Gastroesophageal sphincter (tissue), 4 donors: Measurements from ENCODE around the gene CTDSP1. TPM values are rescaled to one million over a fixed set of nuclear protein-coding genes. Genes with fewer than 3 reads are reported as not detected.
A peak's percentile ranks its signal among the peaks of the same experiment; 100 is the strongest.

Experiments
- ATAC-seq: fragments of 150-250 bp; one replicate; pipeline ENCODE4 v1.9.1; 2016; ENCODE audit warnings: mild to moderate bottlenecking, moderate library complexity
- H3K27ac ChIP-seq, 4 donors: fragments of 200-600 bp; sonication (generic) in 3 of 4; 1 replicate in 3 of 4; 2 replicates in 1 of 4; pipeline ENCODE4 v1.5.1; 2016 to 2019
- H3K27me3 ChIP-seq: fragments of 200-600 bp; sonication (generic); one replicate; pipeline ENCODE4 v1.5.1; 2019
- H3K36me3 ChIP-seq, 2 donors: fragments of 200-600 bp; sonication (generic); one replicate each; pipeline ENCODE4 v1.5.1; 2019; ENCODE audit warnings: control low read depth in 1 of 2
- H3K4me1 ChIP-seq, 3 donors: fragments of 200-600 bp; sonication (generic); 1 replicate in 2 of 3; 2 replicates in 1 of 3; pipeline ENCODE4 v1.5.1; 2016 to 2019; ENCODE audit warnings: control low read depth in 2 of 3
- H3K4me3 ChIP-seq, 2 donors: fragments of 200-600 bp; sonication (generic); one replicate each; pipeline ENCODE4 v1.5.1; 2019; ENCODE audit warnings: mild to moderate bottlenecking in 1 of 2, moderate library complexity in 1 of 2
- H3K9me3 ChIP-seq, 3 donors: fragments of 200-600 bp; sonication (generic); one replicate each; pipeline ENCODE4 v1.5.1; 2017 to 2019; ENCODE audit warnings: control low read depth in 2 of 3
- CTCF ChIP-seq, 4 experiments: fragments of 200-600 bp in 2 of 4; fragments of 450-650 bp in 2 of 4; sonication (generic) in 1 of 4; IDR thresholded peaks; one replicate each; pipeline ENCODE4 v1.5.1; 2017 to 2019; ENCODE audit warnings: antibody characterized with exemption in 4 of 4, mild to moderate bottlenecking in 2 of 4, moderate library complexity in 2 of 4
- EP300 ChIP-seq: sonication (generic); formaldehyde crosslinking; IDR thresholded peaks from one replicate; pipeline ENCODE4 v1.6.1; 2017; ENCODE audit warnings: antibody characterized with exemption, mild to moderate bottlenecking
- POLR2A ChIP-seq, 2 donors: fragments of 450-650 bp; IDR thresholded peaks; one replicate each; pipeline ENCODE4 v1.6.1; 2017; ENCODE audit warnings: antibody characterized with exemption in 2 of 2, mild to moderate bottlenecking in 2 of 2, moderate library complexity in 1 of 2
- POLR2AphosphoS5 ChIP-seq: sonication (generic); formaldehyde crosslinking; IDR thresholded peaks from one replicate; pipeline ENCODE4 v1.6.1; 2017; ENCODE audit warnings: antibody characterized with exemption
- WGBS, 2 donors: methylation state at CpG; one replicate each; pipeline ENCODE4 v1.1.5; 2018; ENCODE audit warnings: low coverage in 1 of 2; 5-methylcytosine and 5-hydroxymethylcytosine counted together
- total RNA-seq, 4 donors: library from RNA; depleted of rRNA; stranded (reverse); fragments of >200 nt; gene quantifications; one replicate each; pipeline ENCODE4 v1.1.0, GENCODE V29; 2016

The CTDSP1 gene
- total RNA-seq, 4 donors from 2014 or later, result 121 to 159 (median 136) TPM

- WGBS, 2 donors, result no CpG with 5 or more reads among the region's 9 CpGs
These were observed 2.2 kb downstream of the CTDSP1 start for GRCh38 chr2:218401890-218402289.

GRCh38 chr2:218402491-218402901 is 2.8 kb downstream of the CTDSP1 start:
- WGBS, 2 donors, result 33% methylated on average over 5 of the region's 8 CpGs; no CpG with 5 or more reads in 1 of the 2 donors
- peak overlapping the region in 3 of 4 donors; percentile 97 to 100 (median 100) for H3K27ac ChIP-seq
- TF ChIP-seq POLR2A (IDR thresholded peaks at IDR 0.05) (no peak), CTCF (IDR thresholded peaks at IDR 0.05) (no peak), EP300 (no peak), POLR2AphosphoS5 (no peak)
- H3K27me3 ChIP-seq, result no peaks in the 10 kb centered on the region
- peaks cover 0 to 45% of the 10 kb centered on the region in 2 donors for H3K36me3 ChIP-seq
- no peaks in the 10 kb centered on the region for H3K9me3 ChIP-seq
- peak overlapping the region in 1 of 2 donors; percentile 85 for H3K4me3 ChIP-seq
- ATAC-seq, result no peak
- peaks cover 5 to 82% (median 45%) of the 10 kb centered on the region in 3 donors for H3K4me1 ChIP-seq

More at GRCh38 chr2:218401890-218402289, 2.2 kb downstream of the CTDSP1 start:
- Histone ChIP-seq H3K27ac (peak overlapping the region in 3 of 4 donors; percentile 97 to 100 (median 100)), H3K9me3 (no peaks in the 10 kb centered on the region), H3K27me3 (no peaks in the 10 kb centered on the region), H3K4me1 (peaks cover 5 to 82% (median 39%) of the 10 kb centered on the region in 3 donors), H3K36me3 (peaks cover 0 to 45% of the 10 kb centered on the region in 2 donors), H3K4me3 (peak overlapping the region in 1 of 2 donors; percentile 85)
- ATAC-seq, result no peak
- TF ChIP-seq POLR2A (IDR thresholded peaks at IDR 0.05), result no peak
- TF ChIP-seq CTCF (IDR thresholded peaks at IDR 0.05), result no peak
- no peak for TF ChIP-seq EP300
- no peak for TF ChIP-seq POLR2AphosphoS5

GRCh38 chr2:218402911-218403411 is 3.3 kb downstream of the CTDSP1 start:
- Histone ChIP-seq H3K9me3 (no peaks in the 10 kb centered on the region), H3K27me3 (no peaks in the 10 kb centered on the region), H3K4me3 (peak overlapping the region in 1 of 2 donors; percentile 85), H3K36me3 (peaks cover 0 to 45% of the 10 kb centered on the region in 2 donors), H3K4me1 (peaks cover 5 to 82% (median 45%) of the 10 kb centered on the region in 3 donors), H3K27ac (peak overlapping the region in 3 of 4 donors; percentile 97 to 100 (median 100))
- TF ChIP-seq CTCF (IDR thresholded peaks at IDR 0.05), result no peak
- no peak for TF ChIP-seq POLR2AphosphoS5
- TF ChIP-seq POLR2A (IDR thresholded peaks at IDR 0.05), result no peak
- no peak for TF ChIP-seq EP300
- WGBS, 2 donors, result 80% methylated on average over 1 of the region's 26 CpGs; no CpG with 5 or more reads in 1 of the 2 donors
- ATAC-seq, result no peak

GRCh38 chr2:218403810-218404209 is 4.1 kb downstream of the CTDSP1 start:
- H3K36me3 ChIP-seq, result peaks cover 0 to 45% of the 10 kb centered on the region in 2 donors
- H3K27me3 ChIP-seq, result no peaks in the 10 kb centered on the region
- 65 to 67% methylated on average over 6 to 7 of the region's 7 CpGs for WGBS, 2 donors
- ATAC-seq, result no peak
- peaks cover 5 to 75% (median 45%) of the 10 kb centered on the region in 3 donors for H3K4me1 ChIP-seq
- no peak overlapping the region for H3K4me3 ChIP-seq
- no peaks in the 10 kb centered on the region for H3K9me3 ChIP-seq
- TF ChIP-seq POLR2AphosphoS5, result no peak
- no peak for TF ChIP-seq EP300
- no peak for TF ChIP-seq CTCF (IDR thresholded peaks at IDR 0.05)
- no peak for TF ChIP-seq POLR2A (IDR thresholded peaks at IDR 0.05)
- H3K27ac ChIP-seq, result peak overlapping the region in 3 of 4 donors; percentile 87 to 100 (median 88)
